Aorta (tissue), 5 donors: ENCODE measurements around the gene SLC39A8. TPM values are rescaled to one million over a fixed set of nuclear protein-coding genes. Genes with fewer than 3 reads are reported as not detected.
"Not testable (repeated sequence)": the region's sequence is repeated elsewhere in the genome, so short reads cannot be mapped to it uniquely, and the experiment has no call there.

ENCODE experiments used
- ATAC-seq: fragments of 200-7000 bp; cut with Tn5 transposase; one replicate; pipeline ENCODE4 v1.9.1; 2022; ENCODE audit warnings: moderate library complexity; ENCODE audit not compliant: low FRiP score
- DNase-seq, 2 donors: peaks; one replicate each; pipeline ENCODE4 v3.0.0-alpha.2; 2020
- H3K27ac ChIP-seq, 2 donors: one replicate each; pipeline ENCODE4 v1.5.1; 2013; ENCODE audit warnings: low read length in 2 of 2, mild to moderate bottlenecking in 2 of 2, moderate library complexity in 2 of 2, control low read depth in 1 of 2, inconsistent platforms in 1 of 2, low read depth in 1 of 2
- H3K27me3 ChIP-seq, 2 donors: one replicate each; pipeline ENCODE4 v1.6.1; 2013; ENCODE audit warnings: control low read depth in 1 of 2, low read length in 1 of 2, mild to moderate bottlenecking in 1 of 2, moderate library complexity in 1 of 2; ENCODE audit not compliant: insufficient read depth in 2 of 2, control insufficient read depth in 1 of 2
- H3K36me3 ChIP-seq, 2 donors: one replicate each; pipeline ENCODE4 v1.6.1; 2013; ENCODE audit warnings: control low read depth in 1 of 2, low read length in 1 of 2, mild to moderate bottlenecking in 1 of 2; ENCODE audit not compliant: insufficient read depth in 2 of 2, control insufficient read depth in 1 of 2
- H3K4me1 ChIP-seq, 2 donors: one replicate each; pipeline ENCODE4 v1.6.1; 2013; ENCODE audit warnings: low read length in 2 of 2, control low read depth in 1 of 2, mild to moderate bottlenecking in 1 of 2, moderate library complexity in 1 of 2; ENCODE audit not compliant: insufficient read depth in 2 of 2, control insufficient read depth in 1 of 2
- H3K4me3 ChIP-seq, 2 donors: one replicate each; pipeline ENCODE4 v1.5.1; 2013; ENCODE audit warnings: low read length in 2 of 2, control low read depth in 1 of 2, mild to moderate bottlenecking in 1 of 2
- H3K9me3 ChIP-seq: one replicate; pipeline ENCODE4 v1.6.1; 2013; ENCODE audit warnings: mild to moderate bottlenecking, low read length; ENCODE audit not compliant: control insufficient read depth
- WGBS, 2 donors: extraction: QIAGEN DNeasy Blood & Tissue Kit; methylation state at CpG; one replicate each; pipeline ENCODE4 v1.1.7; 2013; 5-methylcytosine and 5-hydroxymethylcytosine counted together
- intact Hi-C, 2 donors: fragments of 100-400 bp; cut with DNase I; formaldehyde crosslinking; loops; one replicate each; pipeline versions ENCODE4 v1.14.2 to v1.15.0; 2022
- polyA plus RNA-seq, 2 donors: library from polyadenylated mRNA; stranded (reverse); fragments of 200-250 nt; gene quantifications; one replicate each; pipeline ENCODE4 v1.2.3, GENCODE V29; 2013
- total RNA-seq, 2 donors: library from RNA; stranded (reverse); fragmentation: NEBNext Ultra II Directional; extraction: Animal tissue kit (Norgen Biotek cat#: 25700); gene quantifications; one replicate each; pipeline ENCODE4 v1.2.1, GENCODE V29; 2021
- donor health status: healthy with polysubstance abuse.
- donor health status: Bipolar disorder and iron deficiency.
- donor health status: DM: no; HTN: no; CAD: no.
- donor health status: DM: no; HTN: no; CAD: no.
- donor health status: DM: yes; HTN: yes; CAD: no.

SLC39A8 gene
- total and polyA plus RNA-seq, 4 donors = 1.2 to 31.3 (median 9.6) TPM

DNA sequence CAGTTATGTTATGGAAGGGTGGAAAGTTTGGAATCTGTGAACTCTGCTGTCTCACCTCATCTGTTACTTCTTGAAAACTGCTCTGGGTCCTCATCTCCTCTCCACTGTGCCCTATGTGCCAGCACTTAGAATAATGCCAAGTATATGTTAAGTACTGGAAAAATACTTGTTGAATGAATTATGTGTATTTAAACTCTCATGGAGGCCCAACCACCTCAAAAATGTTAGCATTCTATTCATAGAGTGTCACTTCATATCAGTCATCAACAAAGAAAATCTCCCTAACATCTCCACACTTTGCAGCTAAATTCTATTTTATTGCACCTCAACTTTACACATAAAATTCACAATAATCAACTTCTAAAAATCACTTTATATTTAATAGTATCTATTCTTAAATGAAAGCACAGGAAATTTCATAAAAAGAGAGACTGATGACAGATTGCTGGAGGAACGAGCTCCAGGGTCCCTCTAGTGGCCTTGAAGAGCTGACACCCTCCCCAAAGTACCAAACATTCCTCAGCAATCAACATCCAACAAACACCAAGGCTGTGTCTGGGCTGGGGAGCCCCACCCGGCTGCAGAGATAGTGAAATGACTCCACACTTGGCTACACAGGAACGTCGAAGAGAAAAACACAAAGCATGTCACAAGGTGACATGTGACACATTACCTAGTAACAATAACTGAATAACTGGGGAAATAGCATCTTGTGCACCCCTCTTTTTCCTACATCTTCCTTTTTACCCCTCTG, 45.8 kb downstream of the SLC39A8 start:
- 1 to 10% methylated on average over 4 of the region's 4 CpGs for WGBS, 2 donors
- intact Hi-C loops = no loop called here
- no peak for DNase-seq

GRCh38 chr4:102298716-102299115, 46.6 kb downstream of the SLC39A8 start:
- ATAC-seq = no peak

More for the DNA sequence above, 45.8 kb downstream of the SLC39A8 start:
- H3K36me3 ChIP-seq = no peaks in the 10 kb centered on the region
- no peak for ATAC-seq
- no peaks in the 10 kb centered on the region for H3K9me3 ChIP-seq
- no peaks in the 10 kb centered on the region for H3K4me1 ChIP-seq
- H3K27me3 ChIP-seq = no peaks in the 10 kb centered on the region
- no peak overlapping the region for H3K27ac ChIP-seq
- no peak overlapping the region for H3K4me3 ChIP-seq

GRCh38 chr4:102295153-102295862, 50.0 kb downstream of the SLC39A8 start:
- Histone ChIP-seq H3K27ac (no peak overlapping the region), H3K27me3 (no peaks in the 10 kb centered on the region), H3K9me3 (no peaks in the 10 kb centered on the region), H3K4me3 (no peak overlapping the region), H3K36me3 (no peaks in the 10 kb centered on the region), H3K4me1 (no peaks in the 10 kb centered on the region)
- ATAC-seq (no peak), DNase-seq (no peak)
- intact Hi-C loops = no loop called here

More at GRCh38 chr4:102298716-102299115, 46.6 kb downstream of the SLC39A8 start:
- H3K9me3 ChIP-seq = no peaks in the 10 kb centered on the region
- no peaks in the 10 kb centered on the region for H3K36me3 ChIP-seq
- H3K27me3 ChIP-seq = no peaks in the 10 kb centered on the region
- DNase-seq = no peak
- no peaks in the 10 kb centered on the region for H3K4me1 ChIP-seq
- 95 to 100% methylated on average over 1 of the region's 1 CpG for WGBS, 2 donors
- no peak overlapping the region for H3K27ac ChIP-seq
- intact Hi-C loops = no loop called here
- H3K4me3 ChIP-seq = no peak overlapping the region

DNA sequence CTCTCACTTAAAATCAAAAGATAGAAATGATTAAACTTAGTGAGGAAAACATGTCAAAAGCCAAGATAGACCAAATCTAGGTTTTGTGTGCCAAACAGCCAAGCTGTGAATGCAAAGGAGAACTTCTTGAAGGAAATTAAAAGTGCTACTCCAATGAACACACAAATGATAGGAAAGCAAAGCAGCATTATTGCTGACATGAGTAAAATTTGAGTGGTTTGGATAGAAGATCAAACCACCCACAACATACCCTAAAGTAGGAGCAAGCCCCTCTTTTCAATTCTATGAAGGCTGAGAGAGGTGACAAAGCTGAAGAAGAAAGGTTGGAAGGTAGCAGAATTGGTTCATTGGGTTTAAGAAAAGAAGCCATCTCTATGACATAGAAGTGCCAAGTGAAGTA, 56.8 kb downstream of the SLC39A8 start:
- ATAC-seq = no peak
- no peak overlapping the region for H3K27ac ChIP-seq
- no peaks in the 10 kb centered on the region for H3K4me1 ChIP-seq

DNA sequence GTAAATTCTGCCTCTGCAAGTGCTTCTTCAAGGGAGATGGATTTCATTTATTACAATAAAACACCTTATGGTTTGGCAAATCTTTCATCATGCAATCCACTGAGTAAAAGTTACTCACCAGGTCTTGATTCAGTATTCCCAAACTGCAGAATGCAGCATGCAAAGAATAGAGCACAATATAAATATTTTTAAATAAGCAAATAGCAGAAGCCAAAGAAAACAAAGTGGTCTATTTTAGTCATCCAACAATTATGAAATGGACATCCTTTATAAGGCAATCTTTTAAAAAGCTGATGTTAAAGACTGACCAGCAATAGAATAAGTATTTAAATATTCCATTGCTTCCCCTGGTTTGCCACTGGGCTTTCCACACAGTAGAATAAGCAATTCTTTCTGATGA, 59.5 kb downstream of the SLC39A8 start:
- H3K4me3 ChIP-seq = no peak overlapping the region
- ATAC-seq = no peak

More for the DNA sequence above, 56.8 kb downstream of the SLC39A8 start:
- no peaks in the 10 kb centered on the region for H3K27me3 ChIP-seq
- no peaks in the 10 kb centered on the region for H3K36me3 ChIP-seq
- no peak overlapping the region for H3K4me3 ChIP-seq
- intact Hi-C loops = no loop called here
- DNase-seq = no peak
- no peaks in the 10 kb centered on the region for H3K9me3 ChIP-seq

DNA sequence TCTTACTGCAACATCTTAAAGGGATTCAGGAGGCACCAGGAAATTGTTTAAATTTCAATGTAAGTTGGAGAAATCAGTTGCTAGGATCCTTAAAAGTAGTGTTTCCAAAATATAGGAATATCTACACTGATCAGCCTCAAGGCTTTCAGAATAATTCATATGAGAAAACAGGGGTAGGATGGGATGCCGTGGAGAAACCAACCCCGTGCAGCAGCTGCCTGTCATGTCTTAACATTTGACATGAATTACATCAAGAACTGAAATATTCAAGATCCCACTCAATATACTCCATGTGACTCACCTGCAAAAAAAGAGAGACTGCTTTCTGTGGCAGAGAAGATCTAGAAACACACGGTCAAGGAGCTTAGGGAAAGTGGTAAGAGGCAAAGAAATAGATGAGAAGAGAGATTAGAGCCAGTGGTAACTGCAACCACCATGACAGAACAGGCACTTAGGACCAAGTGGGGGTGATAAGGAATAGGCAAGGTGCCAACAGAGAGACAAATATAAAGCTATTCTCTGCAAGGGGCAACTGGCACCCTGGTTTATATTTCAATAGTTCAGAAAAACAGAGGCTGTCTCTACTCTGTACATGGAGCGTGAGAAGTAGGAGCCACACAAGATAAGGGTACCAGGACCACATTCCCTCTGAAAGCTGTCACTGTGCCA, 64.0 kb downstream of the SLC39A8 start:
- no peaks in the 10 kb centered on the region for H3K27me3 ChIP-seq
- H3K36me3 ChIP-seq = no peaks in the 10 kb centered on the region
- DNase-seq (no peak), ATAC-seq (no peak)
- WGBS, 2 donors = 68 to 69% methylated on average over 4 of the region's 4 CpGs
- no peak overlapping the region for H3K27ac ChIP-seq
- intact Hi-C loops = no loop called here
- no peaks in the 10 kb centered on the region for H3K9me3 ChIP-seq
- no peaks in the 10 kb centered on the region for H3K4me1 ChIP-seq
- no peak overlapping the region for H3K4me3 ChIP-seq

More for the DNA sequence above, 59.5 kb downstream of the SLC39A8 start:
- no peaks in the 10 kb centered on the region for H3K4me1 ChIP-seq
- DNase-seq = no peak
- H3K27ac ChIP-seq = no peak overlapping the region
- H3K27me3 ChIP-seq = no peaks in the 10 kb centered on the region
- intact Hi-C loops = no loop called here
- H3K36me3 ChIP-seq = no peaks in the 10 kb centered on the region
- no peaks in the 10 kb centered on the region for H3K9me3 ChIP-seq

GRCh38 chr4:102273317-102273716, 72.0 kb downstream of the SLC39A8 start:
- ATAC-seq, H3K27me3 ChIP-seq, intact Hi-C loops, H3K27ac ChIP-seq, H3K9me3 ChIP-seq, DNase-seq, H3K4me3 ChIP-seq, H3K36me3 ChIP-seq, H3K4me1 ChIP-seq: not testable (repeated sequence)
- WGBS, 2 donors = 93 to 94% methylated on average over 9 of the region's 9 CpGs

DNA sequence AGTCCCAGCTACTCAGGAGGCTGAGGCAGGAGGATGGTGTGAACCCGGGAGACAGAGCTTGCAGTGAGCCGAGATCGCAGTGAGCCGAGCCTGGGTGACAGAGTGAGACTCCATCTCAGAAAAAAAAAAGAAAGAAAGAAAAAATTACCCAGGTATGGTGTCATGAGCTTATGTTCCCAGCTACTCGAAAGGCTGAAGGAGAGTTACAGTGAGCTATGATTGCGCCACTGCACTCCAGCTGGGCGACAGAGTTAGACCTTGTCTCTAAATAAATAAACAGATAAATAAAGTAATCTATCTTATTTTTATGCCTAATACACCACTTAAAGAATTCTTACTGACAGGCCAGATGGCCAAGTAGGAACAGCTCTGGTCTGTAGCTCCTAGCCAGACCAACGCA, 73.0 kb downstream of the SLC39A8 start:
- Histone ChIP-seq H3K9me3 (no peaks in the 10 kb centered on the region), H3K27ac (no peak overlapping the region), H3K36me3 (no peaks in the 10 kb centered on the region), H3K4me3 (no peak overlapping the region), H3K27me3 (no peaks in the 10 kb centered on the region), H3K4me1 (no peaks in the 10 kb centered on the region)
- intact Hi-C loops = no loop called here
- DNase-seq (no peak), ATAC-seq (no peak)
- WGBS, 2 donors = 95% methylated on average over 8 of the region's 8 CpGs
